Choroid plexus epithelial cell (primary cell): ENCODE measurements around the gene PLCH1.

Experiments used
- DNase-seq: peaks from one replicate; pipeline ENCODE4 v3.0.0-alpha.2; 2010; ENCODE audit warnings: low read depth
- H3K4me3 ChIP-seq: 2 replicates; pipeline ENCODE4 v1.5.1; 2011; ENCODE audit warnings: low read depth, mild to moderate bottlenecking, control low read depth, low read length, moderate library complexity
- TF ChIP-seq, protein P1 (sequence below): conservative IDR thresholded peaks from 2 replicates; pipeline ENCODE4 v1.5.1; 2011; ENCODE audit warnings: low read depth, mild to moderate bottlenecking, control low read depth, inconsistent platforms, low read length, moderate library complexity

The PLCH1 gene

DNA sequence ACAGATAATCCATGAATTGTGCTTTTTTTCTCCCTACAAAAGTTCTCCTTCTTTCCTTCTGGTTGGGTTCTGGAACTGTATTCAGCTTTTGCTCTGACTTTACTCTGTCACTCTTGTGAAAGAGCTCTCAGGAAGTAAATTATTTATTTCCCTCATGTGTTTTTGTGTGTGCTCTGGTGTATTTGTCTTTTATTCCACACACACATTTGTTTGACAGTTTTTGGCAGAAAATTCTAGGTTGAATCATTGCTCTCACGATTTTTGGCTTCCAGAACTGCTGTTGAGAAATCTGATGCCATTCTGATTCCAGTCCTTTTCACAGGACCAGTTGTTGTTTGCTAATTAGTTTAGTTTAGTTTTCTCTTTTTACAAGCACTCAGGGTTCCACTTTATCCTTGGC, 172.8 kb downstream of the PLCH1 start:
- no peak for DNase-seq
- TF ChIP-seq, protein P1, sequence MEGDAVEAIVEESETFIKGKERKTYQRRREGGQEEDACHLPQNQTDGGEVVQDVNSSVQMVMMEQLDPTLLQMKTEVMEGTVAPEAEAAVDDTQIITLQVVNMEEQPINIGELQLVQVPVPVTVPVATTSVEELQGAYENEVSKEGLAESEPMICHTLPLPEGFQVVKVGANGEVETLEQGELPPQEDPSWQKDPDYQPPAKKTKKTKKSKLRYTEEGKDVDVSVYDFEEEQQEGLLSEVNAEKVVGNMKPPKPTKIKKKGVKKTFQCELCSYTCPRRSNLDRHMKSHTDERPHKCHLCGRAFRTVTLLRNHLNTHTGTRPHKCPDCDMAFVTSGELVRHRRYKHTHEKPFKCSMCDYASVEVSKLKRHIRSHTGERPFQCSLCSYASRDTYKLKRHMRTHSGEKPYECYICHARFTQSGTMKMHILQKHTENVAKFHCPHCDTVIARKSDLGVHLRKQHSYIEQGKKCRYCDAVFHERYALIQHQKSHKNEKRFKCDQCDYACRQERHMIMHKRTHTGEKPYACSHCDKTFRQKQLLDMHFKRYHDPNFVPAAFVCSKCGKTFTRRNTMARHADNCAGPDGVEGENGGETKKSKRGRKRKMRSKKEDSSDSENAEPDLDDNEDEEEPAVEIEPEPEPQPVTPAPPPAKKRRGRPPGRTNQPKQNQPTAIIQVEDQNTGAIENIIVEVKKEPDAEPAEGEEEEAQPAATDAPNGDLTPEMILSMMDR, result no peak

DNA sequence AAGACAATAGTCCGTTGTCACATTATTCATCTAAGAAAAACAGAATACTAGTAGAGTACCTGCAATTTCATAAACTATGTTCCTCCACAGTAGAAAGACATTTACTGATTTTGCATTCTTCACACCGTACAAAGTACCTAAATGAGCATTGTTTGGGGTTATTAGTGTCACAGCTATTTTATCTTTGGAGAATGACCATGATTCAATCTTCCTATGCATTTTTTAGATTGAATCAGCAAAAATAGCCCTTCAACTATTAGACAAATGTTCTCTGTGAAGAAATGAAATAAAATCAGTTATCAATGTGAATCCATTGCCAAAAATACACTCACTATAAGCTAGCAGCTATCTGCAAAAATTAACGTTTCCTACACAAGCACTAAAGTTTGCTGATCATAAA, 176.6 kb downstream of the PLCH1 start:
- TF ChIP-seq, protein P1, result no peak
- H3K4me3 ChIP-seq, result no peak overlapping the region
- DNase-seq, result no peak

More for the DNA sequence above, 172.8 kb downstream of the PLCH1 start:
- no peak overlapping the region for H3K4me3 ChIP-seq

GRCh38 chr3:155560594-155560993, 184.3 kb downstream of the PLCH1 start:
- no peak overlapping the region for H3K4me3 ChIP-seq
- TF ChIP-seq, protein P1, result no peak
- DNase-seq, result no peak

- no peak overlapping the region for H3K4me3 ChIP-seq
- TF ChIP-seq, protein P1, result no peak
- no peak for DNase-seq
Measured at GRCh38 chr3:155560135-155560534, 184.7 kb downstream of the PLCH1 start.

- no peak for DNase-seq
- no peak overlapping the region for H3K4me3 ChIP-seq
- TF ChIP-seq, protein P1, result no peak
Measured at GRCh38 chr3:155556531-155556930, 188.3 kb downstream of the PLCH1 start.

- H3K4me3 ChIP-seq, result no peak overlapping the region
Measured at GRCh38 chr3:155555479-155556060, 189.3 kb downstream of the PLCH1 start.

More at GRCh38 chr3:155555479-155556060, 189.3 kb downstream of the PLCH1 start:
- DNase-seq, result no peak
- TF ChIP-seq, protein P1, result no peak
